Esophagus muscularis mucosa (tissue), 4 donors: ENCODE results near the gene GLYATL3. TPM values are rescaled to one million over a fixed set of nuclear protein-coding genes. Genes with fewer than 3 reads are reported as not detected.

Source experiments
- DNase-seq: peaks from one replicate; pipeline ENCODE4 v3.0.0-alpha.2; 2017; ENCODE audit errors: extremely low spot score
- H3K27ac ChIP-seq, 4 donors: fragments of 200-600 bp; sonication (generic); replicated peaks in 1 of 4; 1 replicate in 3 of 4; 2 replicates in 1 of 4; pipeline ENCODE4 v1.5.1; 2016 to 2019; ENCODE audit warnings: mild to moderate bottlenecking in 1 of 4
- H3K27me3 ChIP-seq, 4 donors: fragments of 200-600 bp; sonication (generic); one replicate each; pipeline versions ENCODE4 v1.5.1 to v1.6.0; 2016 to 2019
- H3K36me3 ChIP-seq, 4 donors: fragments of 200-600 bp; sonication (generic); one replicate each; pipeline ENCODE4 v1.5.1; 2016 to 2019
- H3K4me1 ChIP-seq, 4 donors: fragments of 200-600 bp; sonication (generic); one replicate each; pipeline ENCODE4 v1.5.1; 2016 to 2019
- H3K4me3 ChIP-seq, 4 donors: fragments of 200-600 bp; sonication (generic); 1 replicate in 2 of 4; 2 replicates in 2 of 4; pipeline ENCODE4 v1.5.1; 2016 to 2019; ENCODE audit warnings: mild to moderate bottlenecking in 4 of 4, moderate library complexity in 1 of 4
- H3K9me3 ChIP-seq, 4 donors: fragments of 200-600 bp; sonication (generic); 1 replicate in 3 of 4; 2 replicates in 1 of 4; pipeline ENCODE4 v1.5.1; 2016 to 2019
- CTCF ChIP-seq, 3 experiments: fragments of 200-600 bp in 2 of 3; fragments of 450-650 bp in 1 of 3; sonication (generic) in 2 of 3; IDR thresholded peaks; one replicate each; pipeline ENCODE4 v1.5.1; 2017 to 2019; ENCODE audit warnings: antibody characterized with exemption in 3 of 3, mild to moderate bottlenecking in 2 of 3, moderate library complexity in 1 of 3
- EP300 ChIP-seq: sonication (generic); formaldehyde crosslinking; IDR thresholded peaks from one replicate; pipeline ENCODE4 v1.6.1; 2017; ENCODE audit warnings: antibody characterized with exemption
- POLR2A ChIP-seq: fragments of 450-650 bp; IDR thresholded peaks from one replicate; pipeline ENCODE4 v1.6.1; 2017; ENCODE audit warnings: antibody characterized with exemption, moderate library complexity, mild to moderate bottlenecking, low read depth
- POLR2AphosphoS5 ChIP-seq, 2 donors: sonication (generic); formaldehyde crosslinking; IDR thresholded peaks; one replicate each; pipeline ENCODE4 v1.6.1; 2017; ENCODE audit warnings: antibody characterized with exemption in 2 of 2
- WGBS: methylation state at CpG from one replicate; pipeline ENCODE4 v1.1.5; 2018; 5-methylcytosine and 5-hydroxymethylcytosine counted together
- intact Hi-C: fragments of 100-400 bp; cut with DNase I; formaldehyde crosslinking; loops from one replicate; pipeline ENCODE4 v1.15.1; 2023
- total RNA-seq, 4 donors: library from RNA; depleted of rRNA; stranded (reverse); fragments of >200 nt; gene quantifications; one replicate each; pipeline versions ENCODE4 v1.1.0 to v1.2.1, GENCODE V29; 2016

The GLYATL3 gene
- total RNA-seq, 4 donors from 2014 or later: not detected

GRCh38 chr6:49564552-49564951 is 64.8 kb downstream of the GLYATL3 start:
- TF ChIP-seq EP300 (no peak), CTCF (IDR thresholded peaks at IDR 0.05) (no peak), POLR2AphosphoS5 (IDR thresholded peaks at IDR 0.05) (no peak), POLR2A (no peak)
- intact Hi-C loops: no loop called here
- H3K9me3 ChIP-seq: peaks cover 0 to 6% (median 0%) of the 10 kb centered on the region in 4 donors
- H3K27ac ChIP-seq: no peak overlapping the region
- H3K36me3 ChIP-seq: no peaks in the 10 kb centered on the region
- H3K4me3 ChIP-seq: no peak overlapping the region
- no peaks in the 10 kb centered on the region for H3K4me1 ChIP-seq
- no peak for DNase-seq
- H3K27me3 ChIP-seq: peaks cover 0 to 13% (median 0%) of the 10 kb centered on the region in 4 donors
- 70% methylated on average over 1 of the region's 1 CpG for WGBS

- H3K27me3 ChIP-seq: peaks cover 0 to 13% (median 0%) of the 10 kb centered on the region in 4 donors
- peaks cover 0 to 6% (median 0%) of the 10 kb centered on the region in 4 donors for H3K9me3 ChIP-seq
- H3K36me3 ChIP-seq: no peaks in the 10 kb centered on the region
- DNase-seq: no peak
- no peak overlapping the region for H3K27ac ChIP-seq
- peaks cover 0 to 6% (median 0%) of the 10 kb centered on the region in 4 donors for H3K4me1 ChIP-seq
- intact Hi-C loops: no loop called here
- TF ChIP-seq POLR2AphosphoS5 (IDR thresholded peaks at IDR 0.05): no peak
- no peak for TF ChIP-seq EP300
- no peak for TF ChIP-seq CTCF (IDR thresholded peaks at IDR 0.05)
- TF ChIP-seq POLR2A: no peak
- no peak overlapping the region for H3K4me3 ChIP-seq
- WGBS: 39% methylated on average over 2 of the region's 2 CpGs
Measured at GRCh38 chr6:49565261-49565660, 65.5 kb downstream of the GLYATL3 start.

- H3K36me3 ChIP-seq: no peaks in the 10 kb centered on the region
- WGBS: 81% methylated on average over 9 of the region's 10 CpGs
- peaks cover 0 to 7% (median 0%) of the 10 kb centered on the region in 4 donors for H3K4me1 ChIP-seq
- no peak overlapping the region for H3K4me3 ChIP-seq
- H3K27me3 ChIP-seq: peaks cover 0 to 13% (median 0%) of the 10 kb centered on the region in 4 donors
- no peak for DNase-seq
- intact Hi-C loops: no loop called here
- TF ChIP-seq CTCF (IDR thresholded peaks at IDR 0.05) (no peak), POLR2AphosphoS5 (IDR thresholded peaks at IDR 0.05) (peak in 1 of 2 donors; percentile 11)
- peaks cover 0 to 6% (median 0%) of the 10 kb centered on the region in 4 donors for H3K9me3 ChIP-seq
- H3K27ac ChIP-seq: peak overlapping the region in 1 of 4 donors; percentile 15
Measured at GRCh38 chr6:49565855-49566254, 66.1 kb downstream of the GLYATL3 start.

- DNase-seq: no peak
- Histone ChIP-seq H3K9me3 (no peaks in the 10 kb centered on the region), H3K27me3 (no peaks in the 10 kb centered on the region), H3K27ac (no peak overlapping the region), H3K36me3 (no peaks in the 10 kb centered on the region), H3K4me3 (no peak overlapping the region), H3K4me1 (peaks cover 0 to 7% (median 0%) of the 10 kb centered on the region in 4 donors)
- 70% methylated on average over 6 of the region's 6 CpGs for WGBS
- intact Hi-C loops: no loop called here
- TF ChIP-seq CTCF (IDR thresholded peaks at IDR 0.05) (peak in 1 of 3 experiments; percentile 4), POLR2A (no peak), POLR2AphosphoS5 (IDR thresholded peaks at IDR 0.05) (no peak), EP300 (no peak)
Measured at GRCh38 chr6:49570474-49571079, 70.9 kb downstream of the GLYATL3 start.

GRCh38 chr6:49576618-49577017 is 76.9 kb downstream of the GLYATL3 start:
- WGBS: no CpG with 5 or more reads among the region's 1 CpG
- Histone ChIP-seq H3K27me3 (no peaks in the 10 kb centered on the region), H3K4me3 (no peak overlapping the region), H3K4me1 (no peaks in the 10 kb centered on the region), H3K27ac (no peak overlapping the region), H3K9me3 (no peaks in the 10 kb centered on the region), H3K36me3 (no peaks in the 10 kb centered on the region)
- intact Hi-C loops: no loop called here
- no peak for TF ChIP-seq CTCF (IDR thresholded peaks at IDR 0.05)
- no peak for TF ChIP-seq POLR2A
- no peak for TF ChIP-seq POLR2AphosphoS5 (IDR thresholded peaks at IDR 0.05)
- no peak for TF ChIP-seq EP300
- DNase-seq: no peak
